HFF-Myc (cell line): ENCODE data around the gene IFI27L1.

Experiments used
- DNase-seq: peaks from one replicate; pipeline ENCODE4 v3.0.0-alpha.2; 2011; ENCODE audit warnings: low read depth; ENCODE audit errors: extremely low read depth
- H3K4me3 ChIP-seq: replicated peaks from 2 replicates; pipeline ENCODE4 v1.5.1; 2011; ENCODE audit warnings: low read depth, mild to moderate bottlenecking, control low read depth, low read length
- CTCF ChIP-seq: IDR thresholded peaks from 2 replicates; pipeline ENCODE4 v1.5.1; 2012; ENCODE audit warnings: mild to moderate bottlenecking, low read depth, low read length, control low read depth; ENCODE audit errors: missing control alignments

Gene IFI27L1

GRCh38 chr14:94043756-94044475 is 37.2 kb upstream of the IFI27L1 start:
- no peak overlapping the region for H3K4me3 ChIP-seq
- no peak for DNase-seq
- no peak for TF ChIP-seq CTCF

GRCh38 chr14:94044476-94045091 is 36.5 kb upstream of the IFI27L1 start:
- no peak for TF ChIP-seq CTCF
- no peak for DNase-seq
- no peak overlapping the region for H3K4me3 ChIP-seq

GRCh38 chr14:94045101-94045500 is 36.0 kb upstream of the IFI27L1 start:
- no peak for TF ChIP-seq CTCF
- no peak overlapping the region for H3K4me3 ChIP-seq
- no peak for DNase-seq

- DNase-seq = no peak
- TF ChIP-seq CTCF = no peak
- H3K4me3 ChIP-seq = no peak overlapping the region
Observed at GRCh38 chr14:94045563-94046345, 35.4 kb upstream of the IFI27L1 start.

GRCh38 chr14:94046696-94047250 is 34.3 kb upstream of the IFI27L1 start:
- H3K4me3 ChIP-seq = no peak overlapping the region
- no peak for DNase-seq
- no peak for TF ChIP-seq CTCF

GRCh38 chr14:94047581-94047980 is 33.5 kb upstream of the IFI27L1 start:
- no peak overlapping the region for H3K4me3 ChIP-seq
- no peak for DNase-seq
- no peak for TF ChIP-seq CTCF
